HepG2 (cell line): Measurements from ENCODE around the gene PARM1. TPM values are rescaled to one million over a fixed set of nuclear protein-coding genes. Genes with fewer than 3 reads are reported as not detected.

Source experiments
- ATAC-seq: fragments of 200-7000 bp; cut with Tn5 transposase; 3 replicates; pipeline ENCODE4 v1.9.1; 2020; ENCODE audit warnings: mild to moderate bottlenecking, moderate library complexity
- BruUV-seq: library from RNA; stranded (reverse); fragments of 400-500 nt; replicated peaks from 2 replicates; lab custom pipeline; 2021; lab: Mats Ljungman, UMichigan
- CTCF ChIA-PET: fragments of 300-600 bp; formaldehyde crosslinking; extraction: SDS; loops from one replicate; lab custom pipeline; 2021; ENCODE audit warnings: low total read pairs, inconsistent platforms, low intra/inter-chr PET ratio; lab: Yijun Ruan, JAX
- POLR2A ChIA-PET: fragments of 350-600 bp; sonication (Branson Sonifier 250); formaldehyde crosslinking; loops from one replicate; lab custom pipeline; 2020; ENCODE audit warnings: antibody characterized with exemption, inconsistent platforms; lab: Yijun Ruan, JAX
- DNase-seq: peaks from one replicate; pipeline ENCODE4 v3.0.0-alpha.2; 2015; ENCODE audit warnings: low spot score
- FAIRE-seq: peaks from 3 replicates; lab custom pipeline; 2011; peaks lifted over from hg19 to GRCh38; lab: Jason Lieb, UNC
- H2AFZ ChIP-seq: one replicate; pipeline ENCODE4 v1.6.1; 2011; ENCODE audit warnings: low read length, inconsistent platforms
- H3K27ac ChIP-seq: fragments of 300-600 bp; 3 replicates; pipeline ENCODE4 v1.8.0; 2011; ENCODE audit warnings: mixed run types, mild to moderate bottlenecking, mixed read lengths, low read length, inconsistent platforms; ENCODE audit not compliant: insufficient read depth; ENCODE audit errors: extremely low read length
- H3K27me3 ChIP-seq, 2 experiments: fragments of 200-600 bp in 1 of 2; 2 replicates in 1 of 2; 3 replicates in 1 of 2; pipeline versions ENCODE4 v1.6.0 to v1.8.0; 2011; ENCODE audit warnings: low read length in 2 of 2, mild to moderate bottlenecking in 2 of 2, moderate library complexity in 2 of 2, inconsistent platforms in 1 of 2; ENCODE audit not compliant: insufficient read depth in 2 of 2, control insufficient read depth in 1 of 2
- H3K36me3 ChIP-seq, 2 experiments: fragments of 200-600 bp in 1 of 2; replicated peaks in 1 of 2; 2 replicates in 1 of 2; 3 replicates in 1 of 2; pipeline versions ENCODE4 v1.5.1 to v1.8.0; 2011; ENCODE audit warnings: low read length in 2 of 2, inconsistent platforms in 1 of 2; ENCODE audit not compliant: insufficient read depth in 2 of 2, control insufficient read depth in 1 of 2
- H3K4me1 ChIP-seq: 2 replicates; pipeline ENCODE4 v1.5.1; 2012; ENCODE audit warnings: low read length, inconsistent platforms; ENCODE audit not compliant: insufficient read depth
- H3K4me2 ChIP-seq: 2 replicates; pipeline ENCODE4 v1.6.0; 2011; ENCODE audit warnings: low read depth, low read length, inconsistent platforms
- H3K4me3 ChIP-seq, 3 experiments: fragments of 200-600 bp in 1 of 3; sonication (generic), shearing (Covaris generic) in 1 of 3; replicated peaks in 1 of 3; 2 replicates each; pipeline ENCODE4 v1.5.1; 2011 to 2016; ENCODE audit warnings: low read length in 3 of 3, inconsistent platforms in 2 of 3, low read depth in 2 of 3, mild to moderate bottlenecking in 2 of 3, control low read depth in 1 of 3, mixed read lengths in 1 of 3; ENCODE audit not compliant: insufficient read depth in 1 of 3
- H3K79me2 ChIP-seq: one replicate; pipeline ENCODE4 v1.6.1; 2011; ENCODE audit warnings: low read length, inconsistent platforms; ENCODE audit not compliant: insufficient read depth
- H3K9ac ChIP-seq: 2 replicates; pipeline ENCODE4 v1.6.0; 2011; ENCODE audit warnings: mild to moderate bottlenecking, low read depth, low read length, inconsistent platforms; ENCODE audit not compliant: insufficient read depth
- H3K9me3 ChIP-seq: 2 replicates; pipeline ENCODE4 v1.5.1; 2012; ENCODE audit warnings: mild to moderate bottlenecking, low read length
- H4K20me1 ChIP-seq: 2 replicates; pipeline ENCODE4 v1.6.0; 2011; ENCODE audit warnings: inconsistent platforms, mild to moderate bottlenecking, low read length, moderate library complexity; ENCODE audit not compliant: insufficient read depth
- DBP ChIP-seq: sonication (generic); formaldehyde crosslinking; IDR thresholded peaks from 2 replicates; pipeline ENCODE4 v1.4.0; 2020; ENCODE audit warnings: missing genetic modification reagents; ENCODE audit errors: not compliant biosample characterization
- KDM6A ChIP-seq: IDR thresholded peaks from 2 replicates; pipeline ENCODE4 v1.6.1; 2016; ENCODE audit warnings: low read depth
- KLF12 ChIP-seq: sonication (generic); formaldehyde crosslinking; IDR thresholded peaks from 2 replicates; pipeline ENCODE4 v1.4.0; 2020; ENCODE audit warnings: missing genetic modification reagents, borderline replicate concordance
- LBX2 ChIP-seq: sonication (generic); formaldehyde crosslinking; IDR thresholded peaks from 2 replicates; pipeline ENCODE4 v1.5.0; 2020; ENCODE audit warnings: missing genetic modification reagents, mild to moderate bottlenecking, borderline replicate concordance
- PHB2 ChIP-seq: fragments of 450-650 bp; IDR thresholded peaks from 2 replicates; pipeline ENCODE4 v1.6.1; 2018; ENCODE audit not compliant: partially characterized antibody
- TRAFD1 ChIP-seq: sonication (generic); formaldehyde crosslinking; IDR thresholded peaks from 2 replicates; pipeline ENCODE4 v1.5.1; 2020; ENCODE audit warnings: missing genetic modification reagents, mild to moderate bottlenecking, borderline replicate concordance
- ZBTB8A ChIP-seq: sonication (generic); formaldehyde crosslinking; IDR thresholded peaks from 2 replicates; pipeline ENCODE4 v1.4.0; 2020; ENCODE audit warnings: mild to moderate bottlenecking, low read depth, missing genetic modification reagents, borderline replicate concordance
- ZNF207 ChIP-seq: fragments of 450-650 bp; IDR thresholded peaks from 2 replicates; pipeline ENCODE4 v1.6.1; 2016; ENCODE audit warnings: antibody characterized with exemption, borderline replicate concordance
- ZNF720 ChIP-seq: sonication (generic); formaldehyde crosslinking; IDR thresholded peaks from 2 replicates; pipeline ENCODE4 v1.4.0; 2020; ENCODE audit warnings: missing genetic modification reagents
- WGBS: methylation state at CpG from one replicate; pipeline ENCODE4 v1.1.6; 2017; ENCODE audit warnings: low lambda C conversion rate; 5-methylcytosine and 5-hydroxymethylcytosine counted together
- in situ Hi-C: cut with HindIII; loops from 2 replicates; pipeline ENCODE4 v1.10.0; 2017; ENCODE audit warnings: low pct_unique_long_range_greater_than_20kb; ENCODE audit not compliant: extremely low pct_ligation_motif_present
- intact Hi-C: fragments of 100-400 bp; cut with micrococcal nuclease; formaldehyde crosslinking; loops from one replicate; pipeline ENCODE4 v1.10.0; 2022; ENCODE audit not compliant: unreplicated experiment
- polyA plus RNA-seq, 8 experiments: library from polyadenylated mRNA; depleted of rRNA in 3 of 8; stranded (reverse) in 7 of 8; unstranded in 1 of 8; fragments of >200 nt; fragmentation: Illumina TruSeq in 4 of 8; extraction: Trizol in 4 of 8; gene quantifications; 2 replicates each; pipeline versions ENCODE4 v1.2.1 to v1.2.3, GENCODE V29; 2011 to 2016; ENCODE audit warnings: low read depth in 4 of 8, missing spikeins in 1 of 8, mixed read lengths in 1 of 8; ENCODE audit not compliant: insufficient read depth in 1 of 8
- total RNA-seq, 5 experiments: library from RNA; depleted of rRNA; stranded (reverse); fragments of >200 nt; fragmentation: Illumina TruSeq; extraction: Trizol; gene quantifications; 2 replicates each; pipeline ENCODE4 v1.2.3, GENCODE V29; 2016; ENCODE audit warnings: low read depth in 1 of 5

The PARM1 gene
- total and polyA plus RNA-seq, 2 of the 13 experiments (the other 11 are each of a cell fraction or from before 2014, with no cell fraction given) = not detected

- Histone ChIP-seq H4K20me1 (no peaks in the 10 kb centered on the region), H3K9ac (no peak overlapping the region), H3K9me3 (no peaks in the 10 kb centered on the region), H3K27me3 (no peaks in the 10 kb centered on the region), H3K79me2 (no peaks in the 10 kb centered on the region)
- no peak for FAIRE-seq
- BruUV-seq = no TSS peak
- DNase-seq = no peak
- no peak for TF ChIP-seq ZNF720 (CRISPR knock-in tag)
- TF ChIP-seq PHB2 = no peak
- TF ChIP-seq KLF12 (CRISPR knock-in tag) = no peak
- no peak for TF ChIP-seq KDM6A
- TF ChIP-seq TRAFD1 = no peak
- no peak for TF ChIP-seq LBX2 (CRISPR knock-in tag)
- no peak for TF ChIP-seq ZNF207
- TF ChIP-seq ZBTB8A (CRISPR knock-in tag) = no peak
- no peak for TF ChIP-seq DBP (CRISPR knock-in tag)
- TF ChIP-seq, all 625 proteins: peak for 0
- ATAC-seq = no peak
- intact Hi-C loops (no loop called here), in situ Hi-C loops (no loop called here)
- H3K4me1 ChIP-seq = no peaks in the 10 kb centered on the region
- no peaks in the 10 kb centered on the region for H3K36me3 ChIP-seq
- no peak overlapping the region for H3K27ac ChIP-seq
- POLR2A ChIA-PET = no interaction called here
- H3K4me2 ChIP-seq = no peak overlapping the region
- H2AFZ ChIP-seq = no peak overlapping the region
- CTCF ChIA-PET = no interaction called here
- no peak overlapping the region for H3K4me3 ChIP-seq
- 18% methylated on average over 5 of the region's 5 CpGs for WGBS
Observed at GRCh38 chr4:74950882-74951281, 18.0 kb downstream of the PARM1 start.
